Vagina (tissue), 2 donors: Measurements from ENCODE around the gene TJP2.

Experiments used
- CTCF ChIP-seq, 3 experiments: fragments of 450-650 bp in 2 of 3; fragments of 200-600 bp in 1 of 3; sonication (generic) in 1 of 3; IDR thresholded peaks; one replicate each; pipeline ENCODE4 v1.5.1; 2017 to 2019; ENCODE audit warnings: antibody characterized with exemption in 3 of 3, mild to moderate bottlenecking in 2 of 3, moderate library complexity in 2 of 3
- POLR2A ChIP-seq, 2 donors: fragments of 450-650 bp; IDR thresholded peaks; one replicate each; pipeline ENCODE4 v1.6.1; 2017; ENCODE audit warnings: antibody characterized with exemption in 2 of 2, mild to moderate bottlenecking in 2 of 2, moderate library complexity in 2 of 2
- POLR2AphosphoS5 ChIP-seq, 2 donors: sonication (generic); formaldehyde crosslinking; IDR thresholded peaks; one replicate each; pipeline ENCODE4 v1.9.0; 2017; ENCODE audit warnings: antibody characterized with exemption in 2 of 2, mild to moderate bottlenecking in 2 of 2, low read depth in 1 of 2; ENCODE audit not compliant: insufficient read depth in 1 of 2

GRCh38 chr9:69279733-69280132 lies 105.7 kb downstream of the TJP2 start:
- TF ChIP-seq POLR2AphosphoS5 (IDR thresholded peaks at IDR 0.05; ENCODE audit: insufficient read depth in 1 of 2, low read depth in 1 of 2) (no peak), CTCF (IDR thresholded peaks at IDR 0.05) (no peak), POLR2A (IDR thresholded peaks at IDR 0.05) (no peak)
